ENCODE data around the gene NEIL1. TPM values are rescaled to one million over a fixed set of nuclear protein-coding genes. Genes with fewer than 3 reads are reported as not detected.
"Not testable (repeated sequence)": the region's sequence is repeated elsewhere in the genome, so short reads cannot be mapped to it uniquely, and the experiment has no call there.

The NEIL1 gene, protein sequence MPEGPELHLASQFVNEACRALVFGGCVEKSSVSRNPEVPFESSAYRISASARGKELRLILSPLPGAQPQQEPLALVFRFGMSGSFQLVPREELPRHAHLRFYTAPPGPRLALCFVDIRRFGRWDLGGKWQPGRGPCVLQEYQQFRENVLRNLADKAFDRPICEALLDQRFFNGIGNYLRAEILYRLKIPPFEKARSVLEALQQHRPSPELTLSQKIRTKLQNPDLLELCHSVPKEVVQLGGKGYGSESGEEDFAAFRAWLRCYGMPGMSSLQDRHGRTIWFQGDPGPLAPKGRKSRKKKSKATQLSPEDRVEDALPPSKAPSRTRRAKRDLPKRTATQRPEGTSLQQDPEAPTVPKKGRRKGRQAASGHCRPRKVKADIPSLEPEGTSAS
- polyA plus RNA-seq (2011; rRNA removed), result 3.2 and 5.6 TPM in 2 replicates
- polyA plus RNA-seq (2012; cell fraction: cytosol; rRNA removed), result 3.0 and 3.5 TPM in 2 replicates
- polyA plus RNA-seq (2012; cell fraction: nucleus; rRNA removed), result 23.0 and 26.2 TPM in 2 replicates
- polyA plus RNA-seq (2017; fragmentation: RNase III; extraction: RNeasy Plus Mini Kit Qiagen cat#74134 plus additional on column Dnase treatment), result 4.9 to 7.2 TPM (median 6.8 TPM) in 3 replicates
- polyA minus RNA-seq (2011; rRNA and poly(A)+ RNA removed), result 0.58 and 1.9 TPM in 2 replicates

DNA sequence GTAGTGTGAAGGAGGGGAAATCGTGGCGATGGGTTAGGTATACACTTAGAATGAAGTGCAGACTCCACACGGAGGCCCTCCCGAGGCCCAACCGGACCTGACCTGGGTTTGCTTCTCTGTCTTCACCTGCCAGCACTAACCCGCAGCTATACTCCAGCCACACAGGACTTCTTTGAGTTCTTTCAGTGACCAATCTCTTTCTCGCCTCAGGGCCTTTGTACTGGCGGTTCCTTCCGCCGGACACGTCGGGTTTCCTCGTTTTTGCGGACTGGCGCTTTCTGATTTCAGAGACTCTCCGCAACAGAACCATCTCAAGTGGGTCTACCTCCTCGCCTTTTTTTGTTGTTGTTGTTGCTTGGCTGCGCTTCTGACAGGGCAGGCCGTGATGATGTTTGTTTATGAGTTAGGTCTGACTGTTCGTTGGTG, at the start of gene NEIL1:
Gene NEIL1, plus strand, starts transcription at position 244 of the 426 bp plus-strand sequence. CDS start 1,867 bp downstream, outside the sequence.
- no peak for ATAC-seq
- ChIA-PET POLR2A (no interaction called here), CTCF (interaction anchor here (0.6 to 2.4 kb wide), 5 partner anchors 9 to 396 kb away, joined by 3 to 14 read pairs (median 3); partner anchors contain the start of gene SNUPN)
- DNase-seq (ENCODE audit: low read depth in 1 of 2, low spot score in 1 of 2), result no peak
- Histone ChIP-seq H3K4me1 (peaks cover 4% of the 10 kb centered on the region; the same call in 1 of the 3 replicates), H3K4me2 (peak within 1 kb of the TSS; percentile 100), H3K27ac (peak within 1 kb of the TSS; percentile 95 to 96), H3K9me3 (no peaks in the 10 kb centered on the region), H3K4me3 (peak within 1 kb of the TSS; percentile 91)
- no peak for FAIRE-seq
- WGBS (ENCODE audit: missing lambda C conversion rate), result 83% methylated on average over 20 of the region's 20 CpGs
- TF ChIP-seq MAZ (IDR thresholded peaks at IDR 0.05; ENCODE audit: borderline replicate concordance, low read depth, low read length) (no peak), EHF (CRISPR knock-in tag; IDR thresholded peaks at IDR 0.05) (no peak), NPAS2 (CRISPR knock-in tag; IDR thresholded peaks at IDR 0.05; ENCODE audit: borderline replicate concordance) (no peak), CEBPB (IDR thresholded peaks at IDR 0.05) (no peak), POLR2AphosphoS2 (conservative IDR thresholded peaks at IDR 0.05; ENCODE audit: low read length) (no peak), KDM1A (IDR thresholded peaks at IDR 0.05; ENCODE audit: low read depth) (no peak)

DNA sequence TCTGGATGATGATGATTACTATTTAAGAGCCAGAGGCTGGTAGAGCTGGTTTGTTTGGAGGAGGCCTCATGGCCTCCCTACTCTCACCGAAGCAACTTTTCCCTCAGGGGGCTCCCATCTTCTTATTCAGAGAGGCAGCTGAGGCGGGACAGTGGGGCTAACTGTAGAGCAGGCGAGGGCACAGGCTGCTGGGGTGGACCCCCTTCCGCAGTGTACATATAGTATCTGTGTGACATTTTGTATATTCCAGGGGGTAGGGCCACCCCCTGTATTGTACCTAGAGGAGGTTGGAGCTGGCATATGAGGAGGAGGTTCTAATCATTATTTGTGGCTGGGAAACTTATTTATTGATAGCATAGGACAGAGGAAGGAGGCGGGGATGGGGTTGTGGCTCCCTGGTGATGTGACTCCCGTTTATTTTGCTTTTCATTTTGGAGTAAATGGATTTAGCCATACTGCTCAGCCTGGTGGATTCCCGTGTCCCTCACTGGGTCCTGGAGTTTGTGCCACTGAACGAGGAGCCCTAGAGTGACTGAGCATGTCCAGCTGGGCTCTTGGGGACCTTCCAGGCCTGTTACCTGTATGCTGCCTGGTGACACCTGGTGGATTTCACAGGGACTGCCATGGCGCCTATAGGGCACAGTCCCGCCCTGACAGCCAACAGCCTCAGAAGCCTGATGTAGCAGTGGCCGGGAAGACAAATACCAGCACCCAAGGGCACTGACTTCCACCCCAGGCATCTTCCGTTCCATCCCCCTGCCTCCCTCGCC, 48.1 kb upstream of the NEIL1 start:
- H3K4me2 ChIP-seq, result peak overlapping the region; percentile 58
- CTCF ChIA-PET, result interaction anchor here (0.7 to 2.4 kb wide), 4 partner anchors 90 to 1234 kb away, joined by 3 to 12 read pairs (median 5); no protein-coding TSS in a partner anchor
- ATAC-seq (peak; percentile 98 to 99), FAIRE-seq (peak; percentile 18)
- POLR2A ChIA-PET; H3K4me1 ChIP-seq; DNase-seq (ENCODE audit: low read depth in 1 of 2, low spot score in 1 of 2); H3K4me3 ChIP-seq; H3K9me3 ChIP-seq: not testable (repeated sequence)
- 36% methylated on average over 12 of the region's 13 CpGs for WGBS (ENCODE audit: missing lambda C conversion rate)
- H3K27ac ChIP-seq, result 0 out of 6 replicates have a peak overlapping the region, but pooled peaks of 1 of the 2 experiments have one; percentile 66

DNA sequence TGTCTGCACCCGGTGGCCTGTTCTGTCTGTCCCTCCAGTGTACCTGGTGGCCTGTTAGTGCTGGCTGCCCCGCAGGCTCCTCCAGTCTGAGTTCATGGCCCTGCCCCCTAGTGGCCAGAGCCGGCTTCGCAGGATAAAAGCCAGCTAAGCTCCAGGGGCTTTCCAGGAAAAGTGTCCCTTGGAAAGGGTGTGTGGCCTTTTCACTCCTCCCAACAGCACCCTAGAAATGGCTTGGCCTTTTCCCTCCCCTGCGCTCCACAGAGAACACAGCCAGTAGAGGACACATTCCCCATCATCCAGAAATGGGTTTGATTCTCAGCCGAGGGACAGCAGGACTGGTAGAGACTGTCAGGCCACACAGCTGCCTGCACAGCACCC, 47.5 kb upstream of the NEIL1 start:
- H3K4me2 ChIP-seq, result peak overlapping the region; percentile 58

DNA sequence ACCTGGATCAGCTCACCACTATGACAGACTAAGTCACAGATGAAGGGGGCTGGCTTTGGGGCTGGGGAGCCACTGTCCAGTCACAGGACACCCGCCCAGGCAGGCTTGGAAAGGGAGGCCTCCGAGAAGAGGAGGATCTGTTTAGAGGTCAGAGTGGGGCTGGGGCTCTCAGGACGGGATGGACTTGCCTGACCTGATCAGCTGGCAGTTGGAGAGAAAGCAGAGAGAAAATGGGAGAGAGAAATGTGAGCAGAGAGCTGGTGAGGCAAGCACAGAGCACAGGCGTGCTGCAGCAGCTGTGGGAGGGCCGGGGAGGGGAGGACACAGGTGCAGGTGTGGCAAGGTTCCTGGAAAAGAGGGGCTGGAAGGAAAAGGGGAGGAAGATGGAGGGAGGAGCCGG, 46.8 kb upstream of the NEIL1 start:
- POLR2A ChIA-PET; H3K4me3 ChIP-seq; FAIRE-seq; H3K9me3 ChIP-seq; DNase-seq (ENCODE audit: low read depth in 1 of 2, low spot score in 1 of 2); H3K4me1 ChIP-seq; H3K4me2 ChIP-seq; H3K27ac ChIP-seq; ATAC-seq: not testable (repeated sequence)
- CTCF ChIA-PET, result interaction anchor here (1.0 to 2.4 kb wide), 6 partner anchors 8 to 270 kb away, joined by 3 to 12 read pairs (median 4); no protein-coding TSS in a partner anchor
- 41% methylated on average over 6 of the region's 6 CpGs for WGBS (ENCODE audit: missing lambda C conversion rate)

More for the DNA sequence above, 47.5 kb upstream of the NEIL1 start:
- H3K9me3 ChIP-seq; FAIRE-seq; DNase-seq (ENCODE audit: low read depth in 1 of 2, low spot score in 1 of 2); POLR2A ChIA-PET; H3K4me1 ChIP-seq; H3K4me3 ChIP-seq: not testable (repeated sequence)
- peak; percentile 96 to 99 for ATAC-seq
- TF ChIP-seq SMC3 (IDR thresholded peaks at IDR 0.05), result peak; percentile 51; the same call in 2 of the 3 replicates
- TF ChIP-seq RAD21 (conservative IDR thresholded peaks at IDR 0.05 in 1 of 2, IDR thresholded peaks at IDR 0.05 in 1 of 2), result peak; percentile 31 to 46
- TF ChIP-seq, protein P1, sequence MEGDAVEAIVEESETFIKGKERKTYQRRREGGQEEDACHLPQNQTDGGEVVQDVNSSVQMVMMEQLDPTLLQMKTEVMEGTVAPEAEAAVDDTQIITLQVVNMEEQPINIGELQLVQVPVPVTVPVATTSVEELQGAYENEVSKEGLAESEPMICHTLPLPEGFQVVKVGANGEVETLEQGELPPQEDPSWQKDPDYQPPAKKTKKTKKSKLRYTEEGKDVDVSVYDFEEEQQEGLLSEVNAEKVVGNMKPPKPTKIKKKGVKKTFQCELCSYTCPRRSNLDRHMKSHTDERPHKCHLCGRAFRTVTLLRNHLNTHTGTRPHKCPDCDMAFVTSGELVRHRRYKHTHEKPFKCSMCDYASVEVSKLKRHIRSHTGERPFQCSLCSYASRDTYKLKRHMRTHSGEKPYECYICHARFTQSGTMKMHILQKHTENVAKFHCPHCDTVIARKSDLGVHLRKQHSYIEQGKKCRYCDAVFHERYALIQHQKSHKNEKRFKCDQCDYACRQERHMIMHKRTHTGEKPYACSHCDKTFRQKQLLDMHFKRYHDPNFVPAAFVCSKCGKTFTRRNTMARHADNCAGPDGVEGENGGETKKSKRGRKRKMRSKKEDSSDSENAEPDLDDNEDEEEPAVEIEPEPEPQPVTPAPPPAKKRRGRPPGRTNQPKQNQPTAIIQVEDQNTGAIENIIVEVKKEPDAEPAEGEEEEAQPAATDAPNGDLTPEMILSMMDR (IDR thresholded peaks at IDR 0.05), result peak; percentile 58
- CTCF ChIA-PET, result interaction anchor here (1.4 to 2.4 kb wide), 4 partner anchors 9 to 270 kb away, joined by 3 to 12 read pairs (median 5); no protein-coding TSS in a partner anchor
- 11% methylated on average over 6 of the region's 6 CpGs for WGBS (ENCODE audit: missing lambda C conversion rate)
- 0 out of 6 replicates have a peak overlapping the region, but pooled peaks of 1 of the 2 experiments have one; percentile 66 for H3K27ac ChIP-seq

Measured in A549 (cell line).